Kidney epithelial cell (primary cell): ENCODE data around the gene LYPD6B. TPM values are rescaled to one million over a fixed set of nuclear protein-coding genes. Genes with fewer than 3 reads are reported as not detected.

Experiments used
- DNase-seq: peaks from one replicate; pipeline ENCODE4 v3.0.0-alpha.2; 2010; ENCODE audit warnings: low read depth
- H3K27me3 ChIP-seq: 2 replicates; pipeline ENCODE4 v1.6.0; 2011; ENCODE audit warnings: low read length; ENCODE audit not compliant: control insufficient read depth, insufficient read depth
- H3K36me3 ChIP-seq: 2 replicates; pipeline ENCODE4 v1.5.1; 2011; ENCODE audit warnings: low read length; ENCODE audit not compliant: control insufficient read depth, insufficient read depth
- H3K4me3 ChIP-seq: 2 replicates; pipeline ENCODE4 v1.5.1; 2011; ENCODE audit warnings: low read depth, mild to moderate bottlenecking, control low read depth, low read length
- total RNA-seq: library from RNA; depleted of rRNA; stranded (reverse); fragments of >200 nt; gene quantifications from 2 replicates; pipeline ENCODE4 v1.2.3, GENCODE V29; 2015
- TF ChIP-seq, protein P1 (sequence below): IDR thresholded peaks from 2 replicates; pipeline ENCODE4 v1.5.1; 2011; ENCODE audit warnings: mild to moderate bottlenecking, moderate library complexity, low read length, control low read depth, inconsistent platforms; ENCODE audit not compliant: insufficient read depth, poor library complexity, severe bottlenecking

LYPD6B gene
- total RNA-seq, 1 donor from 2014 or later, result 5.3 TPM

DNA sequence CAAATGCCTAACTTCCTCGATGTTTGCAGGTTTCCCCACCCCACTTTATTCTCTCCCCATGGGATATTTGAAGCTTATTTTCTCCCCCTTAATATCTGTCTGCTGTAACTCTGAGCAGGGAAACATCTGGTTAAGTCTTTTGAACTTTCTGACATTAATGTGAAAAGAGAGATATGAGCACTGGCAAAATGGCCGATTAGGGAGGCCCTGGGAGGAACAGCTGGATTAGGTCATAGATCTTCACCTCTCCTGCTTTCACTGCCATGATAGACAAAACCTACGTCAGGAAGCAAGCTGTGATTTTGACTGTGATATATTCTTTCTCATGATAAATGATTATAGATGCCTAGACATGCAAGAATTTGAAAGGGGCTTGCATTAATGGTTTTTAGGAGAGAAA, 43.6 kb downstream of the LYPD6B start:
- no peaks in the 10 kb centered on the region for H3K36me3 ChIP-seq
- TF ChIP-seq, protein P1, sequence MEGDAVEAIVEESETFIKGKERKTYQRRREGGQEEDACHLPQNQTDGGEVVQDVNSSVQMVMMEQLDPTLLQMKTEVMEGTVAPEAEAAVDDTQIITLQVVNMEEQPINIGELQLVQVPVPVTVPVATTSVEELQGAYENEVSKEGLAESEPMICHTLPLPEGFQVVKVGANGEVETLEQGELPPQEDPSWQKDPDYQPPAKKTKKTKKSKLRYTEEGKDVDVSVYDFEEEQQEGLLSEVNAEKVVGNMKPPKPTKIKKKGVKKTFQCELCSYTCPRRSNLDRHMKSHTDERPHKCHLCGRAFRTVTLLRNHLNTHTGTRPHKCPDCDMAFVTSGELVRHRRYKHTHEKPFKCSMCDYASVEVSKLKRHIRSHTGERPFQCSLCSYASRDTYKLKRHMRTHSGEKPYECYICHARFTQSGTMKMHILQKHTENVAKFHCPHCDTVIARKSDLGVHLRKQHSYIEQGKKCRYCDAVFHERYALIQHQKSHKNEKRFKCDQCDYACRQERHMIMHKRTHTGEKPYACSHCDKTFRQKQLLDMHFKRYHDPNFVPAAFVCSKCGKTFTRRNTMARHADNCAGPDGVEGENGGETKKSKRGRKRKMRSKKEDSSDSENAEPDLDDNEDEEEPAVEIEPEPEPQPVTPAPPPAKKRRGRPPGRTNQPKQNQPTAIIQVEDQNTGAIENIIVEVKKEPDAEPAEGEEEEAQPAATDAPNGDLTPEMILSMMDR, result no peak
- DNase-seq, result no peak

DNA sequence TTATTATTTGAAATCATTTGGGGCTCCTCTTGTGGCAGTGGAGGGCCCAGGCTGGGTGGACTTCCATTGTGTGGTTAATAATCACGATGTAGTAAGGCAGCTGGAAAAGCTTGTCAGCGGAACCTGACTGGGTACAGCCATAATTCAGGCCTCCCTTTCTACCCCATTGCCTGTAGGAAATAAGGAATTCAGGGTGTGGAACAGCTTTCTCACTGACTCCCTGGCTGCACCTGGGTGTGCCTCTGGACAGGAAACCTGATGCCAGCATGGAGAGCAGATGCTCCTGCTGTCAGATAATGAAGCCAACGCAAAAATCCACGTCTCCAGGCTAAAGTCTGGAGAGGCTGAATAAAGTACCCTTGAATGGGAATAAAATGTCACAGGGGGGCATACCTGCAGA, 44.2 kb downstream of the LYPD6B start:
- H3K36me3 ChIP-seq, result no peaks in the 10 kb centered on the region
- TF ChIP-seq, protein P1, result no peak
- no peak for DNase-seq

More for the DNA sequence above, 43.6 kb downstream of the LYPD6B start:
- H3K27me3 ChIP-seq, result no peaks in the 10 kb centered on the region
- H3K4me3 ChIP-seq, result no peak overlapping the region

DNA sequence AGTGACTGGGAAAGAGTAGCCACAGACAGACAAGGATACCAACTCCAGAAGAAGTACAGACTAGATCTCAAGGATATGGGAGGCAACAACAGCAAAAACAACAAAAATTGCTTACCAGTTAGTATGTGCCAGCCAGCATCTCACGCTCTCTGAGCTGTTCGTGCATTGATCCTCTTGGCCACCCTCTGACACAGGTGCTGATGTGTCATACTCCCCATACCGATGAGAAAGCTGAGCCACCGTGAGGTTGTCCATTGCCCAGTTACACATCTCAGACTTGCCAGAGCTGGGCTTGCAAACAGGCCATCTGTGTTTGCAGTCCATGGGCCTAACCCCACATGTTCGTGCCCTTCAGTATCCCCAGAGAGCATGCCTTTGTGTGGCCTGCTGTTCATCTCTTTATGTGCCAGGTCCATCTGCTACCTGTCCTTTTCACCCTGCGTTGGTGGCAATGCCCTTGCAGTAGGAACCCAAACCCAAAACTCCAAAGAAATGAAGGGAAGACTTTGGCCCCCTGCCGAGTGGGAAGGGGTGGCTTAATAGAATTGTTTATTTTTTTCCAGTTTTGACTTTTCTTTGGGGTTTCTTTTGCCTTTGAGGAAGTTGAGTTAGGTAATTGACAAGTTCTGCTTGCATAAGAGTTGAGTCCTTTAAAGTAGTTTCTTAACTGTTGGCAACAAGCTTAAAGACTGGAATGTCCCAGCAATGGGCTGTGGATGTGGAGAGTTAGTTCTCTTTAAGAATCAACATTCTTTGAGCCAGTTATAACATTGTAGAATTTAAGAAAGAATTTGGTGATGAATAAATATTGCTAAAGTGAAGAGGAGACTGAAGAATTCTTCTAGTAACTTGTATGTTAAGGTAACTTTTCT, 46.7 kb downstream of the LYPD6B start:
- TF ChIP-seq, protein P1, result no peak
- Histone ChIP-seq H3K27me3 (no peaks in the 10 kb centered on the region), H3K4me3 (no peak overlapping the region), H3K36me3 (no peaks in the 10 kb centered on the region)
- no peak for DNase-seq

More for the DNA sequence above, 44.2 kb downstream of the LYPD6B start:
- Histone ChIP-seq H3K4me3 (no peak overlapping the region), H3K27me3 (no peaks in the 10 kb centered on the region)

DNA sequence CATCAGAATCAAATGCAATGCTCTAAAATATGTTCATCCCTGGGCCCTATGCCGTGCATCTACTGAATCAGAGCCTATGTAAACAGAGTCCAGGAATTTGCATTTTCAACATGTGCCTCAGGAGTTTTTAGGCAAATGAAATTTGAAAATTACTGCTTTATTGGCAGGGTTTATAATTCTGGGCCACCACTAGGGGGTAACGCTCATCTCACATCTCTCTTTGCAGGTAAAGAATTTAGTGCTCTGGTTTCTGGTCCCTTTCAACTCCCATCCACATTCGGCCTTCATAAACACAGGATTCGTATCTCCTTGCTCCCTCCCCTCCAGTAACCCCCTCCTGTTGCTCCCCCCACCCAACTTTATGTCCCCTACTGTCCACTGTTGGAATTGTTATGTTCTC, 49.3 kb downstream of the LYPD6B start:
- TF ChIP-seq, protein P1, result peak; percentile 36
- H3K27me3 ChIP-seq, result no peaks in the 10 kb centered on the region

DNA sequence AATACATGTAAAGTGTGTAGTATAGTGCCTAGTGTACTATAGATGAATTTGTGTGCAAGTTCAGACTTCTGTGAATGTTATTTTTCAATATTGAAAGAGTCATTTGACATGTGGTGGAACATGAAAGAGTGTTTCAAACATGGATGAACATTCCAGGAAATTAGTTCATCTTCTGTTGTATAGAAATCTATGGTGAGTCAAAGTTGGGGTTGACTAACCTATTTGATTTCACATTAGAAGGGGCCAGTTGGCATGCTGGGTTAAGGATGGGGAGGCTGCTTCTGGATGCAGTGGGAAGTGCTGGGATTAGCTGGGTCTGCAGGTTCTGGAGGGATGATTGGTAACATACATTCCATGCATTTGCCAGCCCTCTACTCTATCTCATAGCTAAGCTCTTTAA, 50.6 kb downstream of the LYPD6B start:
- Histone ChIP-seq H3K36me3 (no peaks in the 10 kb centered on the region), H3K4me3 (no peak overlapping the region), H3K27me3 (no peaks in the 10 kb centered on the region)
- DNase-seq, result no peak
- TF ChIP-seq, protein P1, result no peak

More for the DNA sequence above, 49.3 kb downstream of the LYPD6B start:
- Histone ChIP-seq H3K4me3 (no peak overlapping the region), H3K36me3 (no peaks in the 10 kb centered on the region)
- DNase-seq, result no peak
